Neural cell (in vitro differentiated cells): ENCODE data around the gene BCAP29. TPM values are rescaled to one million over a fixed set of nuclear protein-coding genes. Genes with fewer than 3 reads are reported as not detected.

Source experiments
- H2AFZ ChIP-seq: fragments of 200-600, 300-800 bp; sonication (generic), shearing (Covaris generic); 2 replicates; pipeline ENCODE4 v1.6.0; 2014; ENCODE audit warnings: low read depth, mild to moderate bottlenecking, antibody characterized with exemption, low read length, moderate library complexity
- H3F3A ChIP-seq: fragments of 200-600 bp; shearing (Covaris generic); 2 replicates; pipeline ENCODE4 v1.6.1; 2016; ENCODE audit warnings: mild to moderate bottlenecking, moderate library complexity, mixed read lengths, antibody characterized with exemption, low read length; ENCODE audit not compliant: insufficient read depth, poor library complexity, severe bottlenecking
- H3K27ac ChIP-seq: fragments of 200-600, 300-800 bp; sonication (generic), shearing (Covaris generic); 2 replicates; pipeline ENCODE4 v1.5.1; 2014; ENCODE audit warnings: mild to moderate bottlenecking, low read length, moderate library complexity
- H3K27me3 ChIP-seq: fragments of 300-800, 200-600 bp; sonication (generic), shearing (Covaris generic); 2 replicates; pipeline ENCODE4 v1.6.0; 2014; ENCODE audit warnings: mild to moderate bottlenecking, low read depth, low read length, moderate library complexity; ENCODE audit not compliant: insufficient read depth
- H3K36me3 ChIP-seq: fragments of 300-800, 200-600 bp; sonication (generic), shearing (Covaris generic); 2 replicates; pipeline ENCODE4 v1.5.1; 2014; ENCODE audit warnings: mild to moderate bottlenecking, antibody characterized with exemption, low read length, moderate library complexity; ENCODE audit not compliant: insufficient read depth
- H3K4me2 ChIP-seq: fragments of 300-800, 200-600 bp; sonication (generic), shearing (Covaris generic); 2 replicates; pipeline ENCODE4 v1.6.0; 2014; ENCODE audit warnings: mild to moderate bottlenecking, low read length
- H3K4me3 ChIP-seq: fragments of 300-800, 200-600 bp; sonication (generic), shearing (Covaris generic); 2 replicates; pipeline ENCODE4 v1.5.1; 2014; ENCODE audit warnings: mild to moderate bottlenecking, low read length, moderate library complexity
- H3K79me2 ChIP-seq: fragments of 200-600 bp; shearing (Covaris generic); replicated peaks from 2 replicates; pipeline ENCODE4 v1.6.0; 2014; ENCODE audit warnings: mild to moderate bottlenecking, low read length, moderate library complexity; ENCODE audit not compliant: insufficient read depth
- H3K9ac ChIP-seq: fragments of 300-800, 200-600 bp; sonication (generic), shearing (Covaris generic); 2 replicates; pipeline ENCODE4 v1.6.1; 2016; ENCODE audit warnings: mild to moderate bottlenecking, low read length, mixed read lengths
- H3K9me2 ChIP-seq: fragments of 200-600 bp; shearing (Covaris generic); 2 replicates; pipeline ENCODE4 v1.6.1; 2016; ENCODE audit warnings: mild to moderate bottlenecking, low read length, mixed read lengths; ENCODE audit not compliant: insufficient read depth
- H3K9me3 ChIP-seq: fragments of 200-600, 300-800 bp; sonication (generic), shearing (Covaris generic); 2 replicates; pipeline ENCODE4 v1.6.1; 2016; ENCODE audit warnings: mild to moderate bottlenecking, mixed run types, low read length, moderate library complexity, mixed read lengths
- H4K20me1 ChIP-seq: fragments of 200-600 bp; shearing (Covaris generic); 2 replicates; pipeline ENCODE4 v1.6.1; 2016; ENCODE audit warnings: mild to moderate bottlenecking, mixed run types; ENCODE audit not compliant: insufficient read depth
- CTCF ChIP-seq: fragments of 450-650 bp; IDR thresholded peaks from 2 replicates; pipeline ENCODE4 v1.5.1; 2014; ENCODE audit warnings: antibody characterized with exemption, mild to moderate bottlenecking, moderate library complexity; ENCODE audit not compliant: poor library complexity, severe bottlenecking
- EP300 ChIP-seq: fragments of 450-650 bp; conservative IDR thresholded peaks from 2 replicates; pipeline ENCODE4 v1.6.1; 2014; ENCODE audit warnings: antibody characterized with exemption, mild to moderate bottlenecking, moderate library complexity; ENCODE audit not compliant: poor library complexity, severe bottlenecking
- EZH2 ChIP-seq: fragments of 200-600, 300-800 bp; shearing (Covaris generic), sonication (generic); IDR thresholded peaks from 2 replicates; pipeline ENCODE4 v1.6.1; 2014; ENCODE audit warnings: antibody characterized with exemption, low read length, borderline replicate concordance, mild to moderate bottlenecking; ENCODE audit not compliant: insufficient read depth, poor library complexity, severe bottlenecking
- MXI1 ChIP-seq: fragments of 450-650 bp; conservative IDR thresholded peaks from 2 replicates; pipeline ENCODE4 v1.6.1; 2014; ENCODE audit warnings: antibody characterized with exemption, mild to moderate bottlenecking; ENCODE audit not compliant: poor library complexity, severe bottlenecking
- POLR2AphosphoS5 ChIP-seq: IDR thresholded peaks from 2 replicates; pipeline ENCODE4 v1.6.1; 2012
- RAD21 ChIP-seq: fragments of 450-650 bp; conservative IDR thresholded peaks from 2 replicates; pipeline ENCODE4 v1.6.1; 2014; ENCODE audit warnings: antibody characterized with exemption, mild to moderate bottlenecking, moderate library complexity
- REST ChIP-seq: IDR thresholded peaks from 2 replicates; pipeline ENCODE4 v1.6.1; 2012; ENCODE audit warnings: borderline replicate concordance
- SMC3 ChIP-seq: fragments of 450-650 bp; conservative IDR thresholded peaks from 2 replicates; pipeline ENCODE4 v1.6.1; 2014; ENCODE audit warnings: antibody characterized with exemption, mild to moderate bottlenecking, moderate library complexity; ENCODE audit not compliant: poor library complexity
- TAF1 ChIP-seq: IDR thresholded peaks from 2 replicates; pipeline ENCODE4 v1.6.1; 2012; ENCODE audit warnings: low read depth
- polyA plus RNA-seq: library from polyadenylated mRNA; depleted of rRNA; stranded (reverse); fragments of >200 nt; gene quantifications from 2 replicates; pipeline ENCODE4 v1.2.3, GENCODE V29; 2014

Gene BCAP29
- polyA plus RNA-seq, 1 donor from 2014 or later: 51.5 TPM

- Histone ChIP-seq H4K20me1 (no peaks in the 10 kb centered on the region), H3K27me3 (no peaks in the 10 kb centered on the region)
Observed at GRCh38 chr7:107642501-107642900, 62.5 kb downstream of the BCAP29 start.

GRCh38 chr7:107643407-107643806 is 63.4 kb downstream of the BCAP29 start:
- no peak overlapping the region for H3K9ac ChIP-seq
- H3F3A ChIP-seq: no peaks in the 10 kb centered on the region
- no peaks in the 10 kb centered on the region for H3K27me3 ChIP-seq
- H3K4me3 ChIP-seq: no peak overlapping the region
- H2AFZ ChIP-seq: no peak overlapping the region
- no peak for TF ChIP-seq EP300
- no peak for TF ChIP-seq RAD21
- no peak for TF ChIP-seq CTCF
- no peak for TF ChIP-seq MXI1
- TF ChIP-seq SMC3: no peak
- TF ChIP-seq POLR2AphosphoS5: no peak
- no peak for TF ChIP-seq TAF1
- no peak overlapping the region for H3K4me2 ChIP-seq
- H3K27ac ChIP-seq: no peak overlapping the region
- no peaks in the 10 kb centered on the region for H3K9me2 ChIP-seq
- H3K36me3 ChIP-seq: no peaks in the 10 kb centered on the region
- H4K20me1 ChIP-seq: no peaks in the 10 kb centered on the region
- no peaks in the 10 kb centered on the region for H3K79me2 ChIP-seq
- no peaks in the 10 kb centered on the region for H3K9me3 ChIP-seq

More at GRCh38 chr7:107642501-107642900, 62.5 kb downstream of the BCAP29 start:
- H3K27ac ChIP-seq: no peak overlapping the region
- no peak overlapping the region for H2AFZ ChIP-seq
- no peak for TF ChIP-seq REST
- TF ChIP-seq CTCF: no peak
- TF ChIP-seq POLR2AphosphoS5: no peak
- TF ChIP-seq RAD21: no peak
- TF ChIP-seq EZH2: no peak
- no peak for TF ChIP-seq TAF1
- TF ChIP-seq SMC3: no peak
- no peak for TF ChIP-seq EP300
- no peak for TF ChIP-seq MXI1
- no peak overlapping the region for H3K9ac ChIP-seq
- no peaks in the 10 kb centered on the region for H3K79me2 ChIP-seq
- H3K36me3 ChIP-seq: no peaks in the 10 kb centered on the region
- H3F3A ChIP-seq: no peaks in the 10 kb centered on the region
- no peaks in the 10 kb centered on the region for H3K9me2 ChIP-seq
- H3K4me2 ChIP-seq: no peak overlapping the region
- no peaks in the 10 kb centered on the region for H3K9me3 ChIP-seq
- no peak overlapping the region for H3K4me3 ChIP-seq
